Neural progenitor cell (in vitro differentiated cells): ENCODE measurements around the gene NEDD4. TPM values are rescaled to one million over a fixed set of nuclear protein-coding genes. Genes with fewer than 3 reads are reported as not detected.

ENCODE experiments used
- DNase-seq: peaks from one replicate; pipeline ENCODE4 v3.0.0-alpha.2; 2016; ENCODE audit warnings: low spot score
- H2AFZ ChIP-seq: fragments of 200-600 bp; sonication (generic); replicated peaks from 2 replicates; pipeline ENCODE4 v1.6.1; 2016; ENCODE audit warnings: antibody characterized with exemption
- H3F3A ChIP-seq: fragments of 200-600 bp; sonication (generic); 2 replicates; pipeline ENCODE4 v1.6.1; 2016; ENCODE audit warnings: antibody characterized with exemption, low read depth
- H3K27ac ChIP-seq: fragments of 200-600 bp; sonication (generic); 2 replicates; pipeline ENCODE4 v1.5.1; 2016; ENCODE audit warnings: mild to moderate bottlenecking
- H3K27me3 ChIP-seq: fragments of 200-600 bp; sonication (generic); 2 replicates; pipeline ENCODE4 v1.6.1; 2016; ENCODE audit warnings: mild to moderate bottlenecking, moderate library complexity
- H3K36me3 ChIP-seq: fragments of 200-600 bp; sonication (generic); 2 replicates; pipeline ENCODE4 v1.5.1; 2016
- H3K4me1 ChIP-seq: fragments of 200-600 bp; sonication (generic); 2 replicates; pipeline ENCODE4 v1.6.1; 2016; ENCODE audit warnings: mixed run types
- H3K4me2 ChIP-seq: fragments of 200-600 bp; sonication (generic); 2 replicates; pipeline ENCODE4 v1.6.1; 2016
- H3K4me3 ChIP-seq: fragments of 200-600 bp; sonication (generic); 2 replicates; pipeline ENCODE4 v1.5.1; 2016
- H3K79me2 ChIP-seq: fragments of 200-600 bp; sonication (generic); 2 replicates; pipeline ENCODE4 v1.6.1; 2016; ENCODE audit warnings: low read depth
- H3K9ac ChIP-seq: fragments of 200-600 bp; sonication (generic); 2 replicates; pipeline ENCODE4 v1.6.1; 2016
- H3K9me3 ChIP-seq: fragments of 200-600 bp; sonication (generic); 2 replicates; pipeline ENCODE4 v1.5.1; 2016; ENCODE audit warnings: low read depth
- H4K20me1 ChIP-seq: fragments of 200-600 bp; sonication (generic); 2 replicates; pipeline ENCODE4 v1.6.1; 2016; ENCODE audit warnings: low read depth
- H3K27ac Mint-ChIP-seq: 3 replicates; pipeline ENCODE4 v1.8.0; 2021; ENCODE audit warnings: mixed read lengths
- H3K27me3 Mint-ChIP-seq: 2 replicates; pipeline ENCODE4 v1.8.0; 2022; ENCODE audit warnings: low read depth, mild to moderate bottlenecking, inconsistent platforms, moderate library complexity, mixed read lengths; ENCODE audit not compliant: insufficient read depth
- H3K36me3 Mint-ChIP-seq: 3 replicates; pipeline ENCODE4 v1.8.0; 2021; ENCODE audit warnings: mixed read lengths
- H3K4me1 Mint-ChIP-seq: 3 replicates; pipeline ENCODE4 v1.8.0; 2021; ENCODE audit warnings: mixed read lengths
- H3K4me3 Mint-ChIP-seq: 3 replicates; pipeline ENCODE4 v1.8.0; 2021; ENCODE audit warnings: mild to moderate bottlenecking, moderate library complexity, mixed read lengths
- H3K9me3 Mint-ChIP-seq: 3 replicates; pipeline ENCODE4 v1.8.0; 2020; ENCODE audit warnings: mixed read lengths
- EZH2 ChIP-seq: fragments of 200-600 bp; sonication (generic); IDR thresholded peaks from 2 replicates; pipeline ENCODE4 v1.6.1; 2017; ENCODE audit warnings: antibody characterized with exemption, mild to moderate bottlenecking, moderate library complexity
- EZH2phosphoT487 ChIP-seq: fragments of 200-600 bp; sonication (generic); IDR thresholded peaks from 2 replicates; pipeline ENCODE4 v1.6.1; 2017; ENCODE audit warnings: antibody characterized with exemption
- total RNA-seq: library from RNA; depleted of rRNA; stranded (reverse); fragments of >200 nt; gene quantifications from 2 replicates; pipeline ENCODE4 v1.2.3, GENCODE V29; 2015; ENCODE audit warnings: low replicate concordance
- TF ChIP-seq, protein P1 (sequence below): fragments of 200-600 bp; sonication (generic); IDR thresholded peaks from 2 replicates; pipeline ENCODE4 v1.5.1; 2017; ENCODE audit warnings: antibody characterized with exemption, mild to moderate bottlenecking

NEDD4 gene
- total RNA-seq, 1 donor from 2014 or later: 36.7 TPM

GRCh38 chr15:55991802-55992768, 1.3 kb downstream of the NEDD4 start:
- DNase-seq: no peak
- peaks cover 3% of the 10 kb centered on the region for H3K36me3 Mint-ChIP-seq
- Histone ChIP-seq H2AFZ (peak overlapping the region; percentile 91), H3K4me3 (peak overlapping the region; percentile 95), H3K79me2 (peaks cover 6% of the 10 kb centered on the region), H4K20me1 (no peaks in the 10 kb centered on the region), H3K9ac (no peak overlapping the region), H3K27me3 (peaks cover 28% of the 10 kb centered on the region), H3K4me1 (peaks cover 23% of the 10 kb centered on the region), H3K27ac (no peak overlapping the region), H3F3A (peaks cover 24% of the 10 kb centered on the region), H3K36me3 (no peaks in the 10 kb centered on the region), H3K9me3 (no peaks in the 10 kb centered on the region), H3K4me2 (peak overlapping the region; percentile 71)
- peaks cover 2% of the 10 kb centered on the region for H3K27me3 Mint-ChIP-seq
- H3K9me3 Mint-ChIP-seq: peaks cover 2% of the 10 kb centered on the region
- peaks cover 35% of the 10 kb centered on the region for H3K4me1 Mint-ChIP-seq
- H3K4me3 Mint-ChIP-seq: peak overlapping the region; percentile 97
- H3K27ac Mint-ChIP-seq: no peak overlapping the region
- TF ChIP-seq EZH2: no peak
- TF ChIP-seq, protein P1, sequence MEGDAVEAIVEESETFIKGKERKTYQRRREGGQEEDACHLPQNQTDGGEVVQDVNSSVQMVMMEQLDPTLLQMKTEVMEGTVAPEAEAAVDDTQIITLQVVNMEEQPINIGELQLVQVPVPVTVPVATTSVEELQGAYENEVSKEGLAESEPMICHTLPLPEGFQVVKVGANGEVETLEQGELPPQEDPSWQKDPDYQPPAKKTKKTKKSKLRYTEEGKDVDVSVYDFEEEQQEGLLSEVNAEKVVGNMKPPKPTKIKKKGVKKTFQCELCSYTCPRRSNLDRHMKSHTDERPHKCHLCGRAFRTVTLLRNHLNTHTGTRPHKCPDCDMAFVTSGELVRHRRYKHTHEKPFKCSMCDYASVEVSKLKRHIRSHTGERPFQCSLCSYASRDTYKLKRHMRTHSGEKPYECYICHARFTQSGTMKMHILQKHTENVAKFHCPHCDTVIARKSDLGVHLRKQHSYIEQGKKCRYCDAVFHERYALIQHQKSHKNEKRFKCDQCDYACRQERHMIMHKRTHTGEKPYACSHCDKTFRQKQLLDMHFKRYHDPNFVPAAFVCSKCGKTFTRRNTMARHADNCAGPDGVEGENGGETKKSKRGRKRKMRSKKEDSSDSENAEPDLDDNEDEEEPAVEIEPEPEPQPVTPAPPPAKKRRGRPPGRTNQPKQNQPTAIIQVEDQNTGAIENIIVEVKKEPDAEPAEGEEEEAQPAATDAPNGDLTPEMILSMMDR: no peak
- no peak for TF ChIP-seq EZH2phosphoT487

DNA sequence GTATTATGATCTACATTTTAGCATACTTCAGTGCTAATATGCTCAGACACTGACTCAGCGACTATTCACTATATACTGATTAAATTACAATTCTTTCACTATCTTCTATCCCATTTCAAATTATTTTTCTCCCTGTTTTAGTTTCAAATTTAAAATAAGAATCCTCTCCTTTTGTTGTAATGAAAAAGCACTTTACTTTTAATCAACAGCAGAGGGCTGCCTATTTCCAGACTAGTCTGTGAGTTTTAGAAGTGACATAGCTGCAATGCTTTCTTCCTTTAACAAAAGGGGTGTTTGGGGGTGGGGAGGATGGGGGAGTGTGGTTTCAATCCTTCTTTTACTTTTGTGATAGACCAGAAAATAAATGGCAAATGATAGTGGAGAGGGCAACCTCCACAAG, 2.4 kb downstream of the NEDD4 start:
- Mint-ChIP-seq H3K4me3 (no peak overlapping the region), H3K9me3 (peaks cover 6% of the 10 kb centered on the region), H3K36me3 (peaks cover 6% of the 10 kb centered on the region), H3K4me1 (peaks cover 35% of the 10 kb centered on the region), H3K27me3 (peaks cover 2% of the 10 kb centered on the region), H3K27ac (no peak overlapping the region)
- TF ChIP-seq EZH2phosphoT487 (no peak), EZH2 (no peak)
- TF ChIP-seq, protein P1: no peak
- peaks cover 6% of the 10 kb centered on the region for H3K79me2 ChIP-seq
- H3K9me3 ChIP-seq: no peaks in the 10 kb centered on the region
- H3K4me3 ChIP-seq: peak overlapping the region; percentile 1
- H3K4me2 ChIP-seq: peak overlapping the region; percentile 71
- no peaks in the 10 kb centered on the region for H4K20me1 ChIP-seq
- H3K27me3 ChIP-seq: peaks cover 22% of the 10 kb centered on the region
- H3F3A ChIP-seq: peaks cover 24% of the 10 kb centered on the region
- H3K9ac ChIP-seq: no peak overlapping the region
- peaks cover 23% of the 10 kb centered on the region for H3K4me1 ChIP-seq
- H3K36me3 ChIP-seq: no peaks in the 10 kb centered on the region
- no peak overlapping the region for H2AFZ ChIP-seq
- DNase-seq: no peak
- H3K27ac ChIP-seq: no peak overlapping the region

DNA sequence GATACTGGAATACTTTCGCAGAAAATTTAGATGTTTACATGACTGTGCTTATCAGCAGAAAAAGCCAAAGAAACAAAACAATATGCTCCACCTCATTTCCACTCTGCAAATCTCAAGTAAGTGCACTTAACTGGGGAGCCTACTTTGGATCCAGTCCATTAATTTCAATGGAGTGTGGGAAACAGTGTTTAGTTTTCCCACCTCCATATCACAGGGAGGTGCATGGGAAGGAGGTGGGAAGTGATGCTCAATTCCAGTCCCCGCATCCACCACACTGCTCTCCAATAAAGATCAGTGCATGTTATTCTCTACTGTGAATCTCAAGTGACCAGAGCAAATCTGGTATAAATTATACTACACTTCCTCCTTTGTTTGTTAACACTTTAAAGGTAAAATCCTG, 2.9 kb downstream of the NEDD4 start:
- Mint-ChIP-seq H3K36me3 (peaks cover 9% of the 10 kb centered on the region), H3K4me3 (no peak overlapping the region), H3K27me3 (peaks cover 2% of the 10 kb centered on the region), H3K4me1 (peaks cover 35% of the 10 kb centered on the region), H3K27ac (no peak overlapping the region), H3K9me3 (peaks cover 7% of the 10 kb centered on the region)
- no peak overlapping the region for H2AFZ ChIP-seq
- H3K79me2 ChIP-seq: peaks cover 6% of the 10 kb centered on the region
- H3K36me3 ChIP-seq: no peaks in the 10 kb centered on the region
- H3K4me1 ChIP-seq: peaks cover 23% of the 10 kb centered on the region
- H3K9me3 ChIP-seq: no peaks in the 10 kb centered on the region
- peaks cover 24% of the 10 kb centered on the region for H3F3A ChIP-seq
- H3K4me2 ChIP-seq: peak overlapping the region; percentile 71
- DNase-seq: no peak
- no peak overlapping the region for H3K9ac ChIP-seq
- no peak overlapping the region for H3K4me3 ChIP-seq
- H3K27ac ChIP-seq: no peak overlapping the region
- no peaks in the 10 kb centered on the region for H4K20me1 ChIP-seq
- H3K27me3 ChIP-seq: peaks cover 17% of the 10 kb centered on the region
- TF ChIP-seq EZH2phosphoT487 (no peak), EZH2 (no peak)
- TF ChIP-seq, protein P1: no peak
